Measurements from ENCODE around the gene GPD2. TPM values are rescaled to one million over a fixed set of nuclear protein-coding genes. Genes with fewer than 3 reads are reported as not detected.

Gene GPD2
- total and polyA plus RNA-seq, 2 donors (not counting 1 experiment from before 2014, with no cell fraction given) = 5.1 to 26.8 TPM

GRCh38 chr2:156473445-156473844, 37.3 kb downstream of the GPD2 start:
- Mint-ChIP-seq H3K27ac (no peak overlapping the region), H3K27me3 (no peaks in the 10 kb centered on the region), H3K4me3 (no peak overlapping the region), H3K4me1 (peaks cover 38% of the 10 kb centered on the region), H3K9me3 (ENCODE audit: insufficient read depth) (no peaks in the 10 kb centered on the region)
- H3K4me2 ChIP-seq (replicated peaks; ENCODE audit: low read depth, low read length, poor library complexity, severe bottlenecking) = no peak overlapping the region
- H3K4me1 ChIP-seq (ENCODE audit: control insufficient read depth in 2 of 2, insufficient read depth in 2 of 2, low read length in 2 of 2) = peaks cover 22 to 24% of the 10 kb centered on the region in 2 donors
- peaks cover 8% of the 10 kb centered on the region for H4K20me1 ChIP-seq (ENCODE audit: control insufficient read depth, insufficient read depth, low read length, poor library complexity, severe bottlenecking)
- no peak for DNase-seq
- ATAC-seq (ENCODE audit: low read depth) = no peak
- TF ChIP-seq EZH2 (IDR thresholded peaks at IDR 0.05; ENCODE audit: borderline replicate concordance, insufficient read depth, low read depth, low read length, poor library complexity, severe bottlenecking) = no peak
- TF ChIP-seq CTCF (IDR thresholded peaks at IDR 0.05) = no peak
- no peaks in the 10 kb centered on the region for H3K9me3 ChIP-seq (ENCODE audit: control extremely low read depth in 1 of 3, control insufficient read depth in 2 of 3, insufficient read depth in 1 of 3, low read length in 2 of 3)
- H3K36me3 ChIP-seq (replicated peaks in 1 of 2; ENCODE audit: control extremely low read depth in 1 of 2, control insufficient read depth in 1 of 2, extremely low read depth in 1 of 2, insufficient read depth in 2 of 2, low read length in 1 of 2) = peaks cover 4 to 5% of the 10 kb centered on the region in 2 experiments
- intact Hi-C loops (cut with micrococcal nuclease) = loop anchor here (5.0 kb wide), 1 partner anchor 36 kb away; the partner anchor contains the start of gene GPD2
- no peaks in the 10 kb centered on the region for H3K27me3 ChIP-seq (replicated peaks in 1 of 4; ENCODE audit: control extremely low read depth in 1 of 4, control insufficient read depth in 3 of 4, insufficient read depth in 4 of 4, low read length in 3 of 4)
- ChIA-PET CTCF (interaction anchor here (0.6 kb wide), 1 partner anchor 1242 kb away, joined by 3 read pairs; no protein-coding TSS in a partner anchor), POLR2A (interaction anchor here (1.1 kb wide), 1 partner anchor 139 kb away, joined by 3 read pairs; no protein-coding TSS in a partner anchor)
- no CpG with 5 or more reads among the region's 1 CpG for WGBS (ENCODE audit: insufficient coverage)
- H3K27ac ChIP-seq (ENCODE audit: low read length in 2 of 2) = no peak overlapping the region
- no peak overlapping the region for H2AFZ ChIP-seq (ENCODE audit: insufficient read depth, low read depth, low read length, poor library complexity, severe bottlenecking)
- no peak overlapping the region for H3K9ac ChIP-seq (ENCODE audit: low read length)
- peaks cover 35% of the 10 kb centered on the region for H3K79me2 ChIP-seq (ENCODE audit: control insufficient read depth, insufficient read depth, low read length)
- H3K4me3 ChIP-seq (ENCODE audit: control extremely low read depth in 1 of 5, extremely low read depth in 1 of 5, insufficient read depth in 1 of 5, low read depth in 2 of 5, low read length in 4 of 5) = no peak overlapping the region

- Histone ChIP-seq H4K20me1 (ENCODE audit: control insufficient read depth, insufficient read depth, low read length, poor library complexity, severe bottlenecking) (peaks cover 3% of the 10 kb centered on the region), H3K27ac (ENCODE audit: low read length in 2 of 2) (no peak overlapping the region), H3K27me3 (replicated peaks in 1 of 4; ENCODE audit: control extremely low read depth in 1 of 4, control insufficient read depth in 3 of 4, insufficient read depth in 4 of 4, low read length in 3 of 4) (no peaks in the 10 kb centered on the region), H3K9me3 (ENCODE audit: control extremely low read depth in 1 of 3, control insufficient read depth in 2 of 3, insufficient read depth in 1 of 3, low read length in 2 of 3) (no peaks in the 10 kb centered on the region), H3K4me1 (ENCODE audit: control insufficient read depth in 2 of 2, insufficient read depth in 2 of 2, low read length in 2 of 2) (peaks cover 22 to 24% of the 10 kb centered on the region in 2 donors), H3K9ac (ENCODE audit: low read length) (no peak overlapping the region), H2AFZ (ENCODE audit: insufficient read depth, low read depth, low read length, poor library complexity, severe bottlenecking) (no peak overlapping the region), H3K4me3 (ENCODE audit: control extremely low read depth in 1 of 5, extremely low read depth in 1 of 5, insufficient read depth in 1 of 5, low read depth in 2 of 5, low read length in 4 of 5) (no peak overlapping the region), H3K79me2 (ENCODE audit: control insufficient read depth, insufficient read depth, low read length) (peaks cover 27% of the 10 kb centered on the region), H3K4me2 (replicated peaks; ENCODE audit: low read depth, low read length, poor library complexity, severe bottlenecking) (no peak overlapping the region), H3K36me3 (replicated peaks in 1 of 2; ENCODE audit: control extremely low read depth in 1 of 2, control insufficient read depth in 1 of 2, extremely low read depth in 1 of 2, insufficient read depth in 2 of 2, low read length in 1 of 2) (peaks cover 4 to 5% of the 10 kb centered on the region in 2 experiments)
- intact Hi-C loops (cut with micrococcal nuclease) = loop anchor here (5.0 kb wide), 1 partner anchor 37 kb away; the partner anchor contains the start of gene GPD2
- ChIA-PET CTCF (interaction anchor here (1.2 kb wide), 1 partner anchor 140 kb away, joined by 3 read pairs; no protein-coding TSS in a partner anchor), POLR2A (no interaction called here)
- WGBS (ENCODE audit: insufficient coverage) = no CpG with 5 or more reads among the region's 3 CpGs
- TF ChIP-seq EZH2 (IDR thresholded peaks at IDR 0.05; ENCODE audit: borderline replicate concordance, insufficient read depth, low read depth, low read length, poor library complexity, severe bottlenecking) (no peak), CTCF (IDR thresholded peaks at IDR 0.05) (no peak)
- no peak overlapping the region for H3K27ac Mint-ChIP-seq
- peaks cover 33% of the 10 kb centered on the region for H3K4me1 Mint-ChIP-seq
- no peaks in the 10 kb centered on the region for H3K9me3 Mint-ChIP-seq (ENCODE audit: insufficient read depth)
- H3K4me3 Mint-ChIP-seq = no peak overlapping the region
- ATAC-seq (ENCODE audit: low read depth) (no peak), DNase-seq (no peak)
- H3K27me3 Mint-ChIP-seq = no peaks in the 10 kb centered on the region
Measured at GRCh38 chr2:156474401-156474800, 38.2 kb downstream of the GPD2 start.
